NCI-H2227 (cell line): ENCODE results near the gene PHLDA2.

Source experiments
- DNase-seq: peaks from one replicate; lab custom pipeline; 2025; ENCODE audit not compliant: unreplicated experiment; lab: John Stamatoyannopoulos, UW

The PHLDA2 gene, protein sequence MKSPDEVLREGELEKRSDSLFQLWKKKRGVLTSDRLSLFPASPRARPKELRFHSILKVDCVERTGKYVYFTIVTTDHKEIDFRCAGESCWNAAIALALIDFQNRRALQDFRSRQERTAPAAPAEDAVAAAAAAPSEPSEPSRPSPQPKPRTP

DNA sequence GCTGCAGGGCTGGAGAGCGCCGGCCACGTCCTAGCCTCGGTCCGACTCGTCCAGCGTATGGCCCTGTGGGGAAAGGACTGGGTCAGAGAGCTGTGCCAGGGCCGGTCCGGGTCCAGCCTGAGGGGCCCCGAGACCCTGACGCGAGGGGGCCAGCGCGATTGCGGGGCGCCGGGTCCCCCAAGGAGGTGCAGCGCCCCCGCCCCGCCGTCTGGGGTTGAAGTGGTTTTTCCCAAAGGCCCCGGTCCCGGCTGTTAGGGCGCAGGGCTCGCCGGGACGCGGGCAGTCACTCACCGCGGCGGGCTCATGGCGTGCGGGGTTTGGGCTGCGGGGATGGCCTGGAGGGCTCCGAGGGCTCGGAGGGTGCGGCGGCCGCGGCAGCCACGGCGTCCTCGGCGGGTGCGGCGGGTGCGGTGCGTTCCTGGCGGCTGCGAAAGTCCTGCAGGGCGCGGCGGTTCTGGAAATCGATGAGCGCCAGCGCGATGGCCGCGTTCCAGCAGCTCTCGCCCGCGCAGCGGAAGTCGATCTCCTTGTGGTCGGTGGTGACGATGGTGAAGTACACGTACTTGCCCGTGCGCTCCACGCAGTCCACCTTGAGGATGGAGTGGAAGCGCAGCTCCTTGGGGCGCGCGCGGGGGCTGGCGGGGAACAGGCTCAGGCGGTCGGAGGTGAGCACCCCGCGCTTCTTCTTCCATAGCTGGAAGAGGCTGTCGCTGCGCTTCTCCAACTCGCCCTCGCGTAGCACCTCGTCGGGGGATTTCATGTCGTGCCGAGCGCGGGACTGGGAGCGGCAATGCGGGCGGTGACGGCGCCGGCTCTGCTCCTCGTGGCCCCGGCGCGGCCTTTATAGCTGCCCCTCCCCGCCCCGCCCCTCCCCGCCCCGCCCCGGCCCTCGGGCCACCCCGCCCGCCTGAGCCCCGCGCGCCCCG is at the start of gene PHLDA2:
TSS of gene PHLDA2 (minus strand) at position 816 of the 926 bp plus-strand sequence. CDS start at position 760, 56 bp downstream.
- peak; percentile 65 for DNase-seq

DNA sequence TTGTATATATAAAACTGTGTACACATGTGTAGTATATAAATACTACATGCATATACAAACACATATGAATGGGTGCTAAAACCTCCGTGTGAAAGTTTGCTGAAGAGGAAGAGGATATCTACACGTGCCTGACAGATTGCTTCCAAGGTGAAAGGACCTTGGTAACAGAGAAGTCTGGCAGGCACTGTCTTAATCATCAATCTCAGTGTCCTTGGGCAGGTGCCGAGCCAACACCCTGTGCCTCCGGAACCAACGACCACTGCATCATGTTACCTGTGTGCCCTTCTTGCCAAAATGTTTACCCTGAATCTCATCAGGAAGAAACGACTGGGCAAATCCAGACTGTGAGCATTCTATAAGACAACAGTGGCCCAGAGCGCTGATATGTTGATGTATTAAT is 47.9 kb upstream of the PHLDA2 start:
- no peak for DNase-seq

DNA sequence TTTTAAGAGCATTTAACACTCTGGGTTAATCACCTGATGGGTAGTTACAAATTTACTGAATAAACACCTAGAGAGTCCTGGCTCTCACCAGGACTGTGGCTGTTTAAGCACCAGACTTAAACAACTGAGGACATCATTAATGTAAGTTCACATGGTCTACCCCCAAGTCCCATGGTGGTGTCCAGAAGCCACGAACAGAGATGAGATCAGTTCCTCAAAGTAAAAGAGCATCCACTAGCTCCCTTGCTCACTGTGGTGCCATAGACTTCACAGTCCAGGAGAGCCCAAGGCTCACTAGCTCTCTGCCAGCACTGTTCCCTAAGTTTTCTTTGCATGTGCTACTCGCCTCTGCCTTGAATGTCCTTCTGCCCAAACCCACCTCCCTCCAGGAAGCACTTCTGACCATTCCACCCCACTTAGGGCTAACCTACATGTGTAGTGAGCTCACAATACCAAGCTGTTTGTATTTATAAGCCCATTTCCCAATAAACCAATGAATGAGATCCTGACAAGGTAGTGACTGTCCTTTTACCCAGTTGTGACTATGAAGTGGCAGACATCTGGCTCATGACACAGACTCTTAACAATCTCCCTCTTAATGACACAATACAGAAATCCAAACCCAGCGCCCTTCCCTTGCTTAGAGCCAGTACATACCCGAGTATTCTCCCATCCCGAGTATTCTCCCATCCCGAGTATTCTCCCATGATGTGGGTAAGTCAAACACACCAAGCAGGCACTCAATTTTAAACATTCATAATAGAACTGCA is 47.3 kb upstream of the PHLDA2 start:
- no peak for DNase-seq

DNA sequence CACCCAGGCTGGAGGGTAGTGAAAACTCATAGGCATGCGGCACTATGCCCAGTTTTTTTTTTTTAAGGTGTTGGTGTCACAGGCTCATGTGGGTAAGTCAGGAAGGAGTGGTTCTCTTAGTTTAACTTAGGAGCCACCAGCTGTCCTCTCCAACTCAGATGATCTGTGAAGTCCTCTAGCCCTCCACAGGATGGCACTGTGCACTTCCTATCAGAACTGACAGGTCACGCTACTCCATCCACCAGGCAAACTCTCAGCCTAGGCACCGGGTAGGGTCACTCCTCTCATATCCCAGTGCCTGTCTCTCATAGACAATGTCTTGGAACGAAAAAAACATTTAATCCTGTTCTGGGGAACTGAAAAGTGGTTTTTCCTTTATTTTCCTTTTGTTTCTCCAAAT is 46.4 kb upstream of the PHLDA2 start:
- peak; percentile 43 for DNase-seq

DNA sequence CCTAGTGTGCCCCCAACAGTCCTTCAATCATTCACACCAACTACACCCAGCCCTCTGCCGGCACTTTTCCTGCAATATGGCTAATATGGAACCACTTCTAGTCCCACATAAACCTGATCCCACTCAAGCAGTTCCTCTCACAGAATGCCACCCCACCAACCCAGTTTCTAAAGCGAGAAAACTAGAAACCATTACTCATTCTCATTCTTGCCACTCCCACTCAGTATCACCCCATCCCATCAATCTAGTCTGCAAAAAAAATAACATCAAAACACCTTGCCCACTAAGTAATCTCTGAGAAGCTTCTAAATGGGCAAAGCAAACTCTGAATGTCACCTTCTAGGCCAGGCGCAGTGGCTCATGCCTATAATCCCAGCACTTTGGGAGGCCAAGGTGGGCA is 45.1 kb upstream of the PHLDA2 start:
- DNase-seq = no peak

DNA sequence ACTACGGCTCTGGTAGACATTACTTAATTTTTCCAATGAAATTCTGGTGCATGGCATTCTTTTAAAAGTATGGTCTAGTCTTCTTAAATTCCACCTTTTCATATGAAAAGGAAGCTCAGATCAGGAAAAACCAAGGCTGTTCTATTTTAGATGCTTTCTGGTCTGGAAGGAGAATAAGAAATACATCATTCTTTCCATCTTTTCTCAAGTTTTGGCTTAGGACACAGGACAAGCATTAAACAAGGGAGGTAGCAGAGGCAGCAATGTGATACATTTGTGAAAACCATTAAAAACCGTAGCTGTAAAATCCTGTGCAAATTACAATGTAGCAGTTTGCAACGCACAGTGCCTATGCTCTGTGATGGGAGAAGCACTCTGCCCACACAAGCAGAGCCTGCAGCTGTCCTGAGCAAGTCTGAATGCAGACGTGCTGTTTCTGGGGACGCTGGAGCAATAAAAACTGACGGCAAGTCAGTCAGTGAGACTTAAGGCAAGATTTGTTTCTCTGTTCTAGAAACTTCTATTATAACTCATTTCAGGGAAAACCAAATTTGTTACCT is 39.2 kb upstream of the PHLDA2 start:
- no peak for DNase-seq

DNA sequence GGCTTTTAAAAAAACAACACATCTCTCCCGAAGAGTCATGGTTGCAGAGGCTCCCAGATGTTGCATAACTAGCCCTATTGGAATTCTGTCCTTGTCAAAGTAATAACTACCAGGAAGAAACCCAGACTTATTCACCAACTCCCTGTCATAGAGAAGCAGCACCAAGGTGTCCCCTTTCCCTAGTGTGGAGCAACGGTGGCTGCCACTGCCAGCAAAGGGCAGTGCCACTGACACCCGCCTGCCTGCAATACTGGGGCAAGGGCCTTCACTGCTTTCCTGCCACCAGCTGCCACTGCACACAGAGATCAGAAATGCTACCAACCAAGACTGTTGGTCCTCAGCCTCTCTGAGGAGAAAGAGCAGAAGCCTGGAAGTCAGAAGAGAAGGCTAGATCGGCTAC is 35.6 kb upstream of the PHLDA2 start:
- DNase-seq = no peak

DNA sequence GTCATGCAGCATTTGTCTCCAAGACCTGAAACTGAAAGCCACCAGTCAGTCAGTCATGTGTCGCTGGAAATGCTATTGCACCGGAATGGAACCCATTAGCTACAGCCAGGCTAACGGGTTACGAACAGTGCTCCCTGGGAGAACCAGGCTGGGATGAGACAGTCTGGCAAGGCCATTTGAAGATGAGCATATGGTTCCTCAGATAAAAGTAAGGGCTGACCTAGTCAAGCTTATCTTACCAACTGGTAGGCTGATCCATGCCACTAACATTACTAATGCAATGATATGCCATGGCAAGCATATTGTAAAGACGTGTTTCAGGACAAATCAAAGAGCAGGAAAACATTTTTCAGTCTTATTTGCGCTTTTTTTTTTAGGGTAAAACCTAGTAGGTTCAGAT is 34.5 kb upstream of the PHLDA2 start:
- no peak for DNase-seq

DNA sequence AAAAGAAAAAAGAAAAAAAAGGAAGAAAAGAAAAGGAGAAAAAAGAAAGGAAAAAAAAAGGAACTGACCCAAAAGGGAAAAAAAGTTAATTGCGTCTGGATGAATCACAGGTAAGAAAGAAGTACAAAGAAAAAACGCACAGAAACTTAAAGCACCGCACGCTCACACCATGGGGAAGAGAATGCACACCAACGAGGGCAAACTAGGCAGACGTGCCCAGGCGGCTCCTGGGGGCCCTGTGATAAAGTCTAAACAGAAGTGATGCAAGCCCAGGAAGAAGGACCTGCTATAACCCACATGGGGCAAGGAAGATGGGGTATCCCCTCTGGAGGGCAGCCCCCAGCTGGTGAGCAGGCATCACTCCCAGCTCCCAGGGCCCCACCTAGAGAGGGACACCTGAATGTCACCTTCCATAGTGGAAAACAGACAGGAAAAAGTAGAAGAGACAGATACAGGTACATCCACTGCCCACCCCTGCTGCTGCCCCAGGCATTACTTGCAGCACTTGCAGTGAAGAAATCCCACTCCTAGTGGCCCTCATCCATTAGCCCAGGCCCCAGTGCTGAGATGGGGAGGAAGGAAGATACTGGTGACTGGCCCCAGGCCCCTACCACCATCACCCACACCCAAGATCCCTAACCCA is 34.0 kb upstream of the PHLDA2 start:
- no peak for DNase-seq

DNA sequence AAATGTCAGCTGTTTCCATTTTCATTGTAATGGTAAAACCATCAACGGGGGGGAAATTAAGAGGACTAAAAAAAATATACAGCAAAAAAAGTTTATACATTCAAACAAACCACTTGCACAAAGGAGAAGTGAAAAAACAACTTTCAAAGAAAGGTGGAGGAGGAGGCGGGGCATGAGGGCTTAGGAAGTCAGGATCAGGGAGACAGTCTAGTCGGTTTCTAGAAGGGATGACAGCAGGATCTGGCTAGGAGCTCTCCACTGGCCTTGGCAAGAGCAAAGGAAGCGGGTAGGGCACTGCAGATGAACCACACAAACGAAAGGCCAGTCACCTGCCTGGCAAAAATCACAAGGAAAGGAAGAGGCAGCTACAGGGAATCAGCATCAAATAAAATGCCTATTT is 31.9 kb upstream of the PHLDA2 start:
- DNase-seq = no peak

DNA sequence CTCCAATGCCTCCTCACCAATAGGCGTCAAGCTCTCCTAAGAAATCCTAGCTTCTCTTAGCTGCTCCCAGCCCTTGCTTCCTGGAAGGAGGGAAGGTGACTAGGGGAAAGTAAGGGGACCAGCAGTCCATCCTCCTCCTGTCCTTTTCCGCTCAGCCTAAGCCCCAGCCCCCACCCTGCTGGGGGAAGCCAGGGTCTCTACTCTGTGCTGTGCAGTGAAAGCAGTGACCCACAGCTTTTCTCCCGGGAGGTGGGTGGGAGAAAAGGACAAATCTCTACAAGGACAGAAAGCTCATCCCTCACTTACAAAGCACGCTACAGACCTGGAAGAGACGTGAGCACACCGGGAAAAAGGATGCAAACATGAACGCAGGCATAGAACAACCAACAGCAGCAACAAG is 30.9 kb upstream of the PHLDA2 start:
- no peak for DNase-seq

DNA sequence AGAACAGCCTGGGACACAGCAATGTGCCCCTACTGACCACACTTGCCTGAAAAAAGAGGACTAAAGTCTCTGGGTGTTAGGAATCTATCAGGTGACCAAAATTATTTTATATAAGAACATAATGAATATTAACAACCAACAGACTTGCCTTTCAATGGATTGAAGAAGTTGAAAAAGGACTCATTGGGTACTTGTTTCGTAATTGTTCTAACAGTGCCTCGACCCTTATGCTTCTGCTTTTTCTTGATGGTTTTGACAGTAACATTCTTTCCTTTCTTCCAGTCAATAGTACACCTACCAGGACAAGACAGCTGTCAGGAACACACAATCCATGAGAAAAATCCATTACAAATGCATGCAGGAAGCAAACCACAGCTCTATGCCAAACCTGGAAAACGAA is 29.0 kb upstream of the PHLDA2 start:
- DNase-seq = no peak

DNA sequence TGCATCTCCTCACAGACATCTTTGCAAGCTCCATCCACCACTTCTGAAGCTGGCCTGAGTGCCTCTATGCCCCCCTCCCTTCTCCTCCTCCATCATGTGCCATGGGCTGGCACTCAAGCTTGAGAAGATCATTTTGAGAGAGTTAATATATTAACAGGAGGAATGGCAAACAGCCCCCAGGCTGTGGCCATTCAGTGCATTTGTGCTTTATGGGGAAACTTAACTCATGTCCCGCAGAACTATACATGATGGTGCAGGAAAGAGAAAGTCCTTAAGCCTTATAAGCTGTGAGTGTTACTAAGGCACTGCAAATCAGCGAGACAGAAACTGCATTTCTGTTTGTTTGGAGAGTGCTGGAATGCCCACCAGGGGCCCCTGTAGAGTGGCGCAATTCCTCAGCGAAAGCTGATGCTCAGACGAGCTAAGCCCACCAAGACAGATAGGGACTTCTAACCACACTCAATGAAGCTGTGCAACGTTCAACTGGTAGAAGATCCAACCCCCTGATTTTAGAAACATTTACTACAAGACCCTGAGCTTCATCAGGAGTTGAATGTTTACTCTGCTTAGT is 26.8 kb upstream of the PHLDA2 start:
- DNase-seq = no peak

DNA sequence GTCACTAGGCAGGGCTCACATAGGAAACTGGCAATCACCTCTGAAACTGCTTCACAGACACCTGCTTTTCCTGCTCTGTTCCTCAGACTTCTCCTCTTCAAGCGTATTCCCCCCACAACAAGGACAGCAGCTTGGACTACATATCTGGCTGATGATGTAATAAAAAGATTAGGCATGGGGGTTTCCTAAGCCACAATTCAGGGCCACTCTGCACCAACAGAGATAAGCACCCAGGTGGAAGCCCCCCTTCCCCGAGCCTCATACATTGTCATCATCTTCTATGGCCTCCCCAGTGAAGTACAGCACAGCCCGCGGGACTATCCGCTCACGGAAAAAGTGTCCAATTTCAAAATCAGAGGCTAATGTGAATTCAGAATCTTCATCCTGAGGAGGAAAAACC is 25.0 kb upstream of the PHLDA2 start:
- DNase-seq = no peak

DNA sequence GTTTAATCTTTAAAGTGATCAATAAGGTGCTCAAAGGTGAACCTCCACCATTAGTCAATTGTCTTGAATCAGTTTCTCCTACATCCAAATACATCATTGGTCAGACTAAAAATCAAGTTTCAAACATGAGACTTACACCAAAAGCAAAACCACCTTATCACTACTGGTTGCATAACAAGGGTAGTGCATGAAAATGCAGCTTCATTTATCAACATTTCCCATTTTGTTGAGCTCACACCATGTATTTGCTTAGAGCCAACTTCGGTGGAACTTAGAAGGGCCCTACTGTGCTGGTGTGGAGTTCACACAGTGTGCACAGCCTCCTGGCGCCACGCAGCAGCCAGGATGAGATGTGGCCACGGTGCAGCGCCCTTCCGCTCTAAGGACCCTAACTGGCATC is 23.1 kb upstream of the PHLDA2 start:
- no peak for DNase-seq

DNA sequence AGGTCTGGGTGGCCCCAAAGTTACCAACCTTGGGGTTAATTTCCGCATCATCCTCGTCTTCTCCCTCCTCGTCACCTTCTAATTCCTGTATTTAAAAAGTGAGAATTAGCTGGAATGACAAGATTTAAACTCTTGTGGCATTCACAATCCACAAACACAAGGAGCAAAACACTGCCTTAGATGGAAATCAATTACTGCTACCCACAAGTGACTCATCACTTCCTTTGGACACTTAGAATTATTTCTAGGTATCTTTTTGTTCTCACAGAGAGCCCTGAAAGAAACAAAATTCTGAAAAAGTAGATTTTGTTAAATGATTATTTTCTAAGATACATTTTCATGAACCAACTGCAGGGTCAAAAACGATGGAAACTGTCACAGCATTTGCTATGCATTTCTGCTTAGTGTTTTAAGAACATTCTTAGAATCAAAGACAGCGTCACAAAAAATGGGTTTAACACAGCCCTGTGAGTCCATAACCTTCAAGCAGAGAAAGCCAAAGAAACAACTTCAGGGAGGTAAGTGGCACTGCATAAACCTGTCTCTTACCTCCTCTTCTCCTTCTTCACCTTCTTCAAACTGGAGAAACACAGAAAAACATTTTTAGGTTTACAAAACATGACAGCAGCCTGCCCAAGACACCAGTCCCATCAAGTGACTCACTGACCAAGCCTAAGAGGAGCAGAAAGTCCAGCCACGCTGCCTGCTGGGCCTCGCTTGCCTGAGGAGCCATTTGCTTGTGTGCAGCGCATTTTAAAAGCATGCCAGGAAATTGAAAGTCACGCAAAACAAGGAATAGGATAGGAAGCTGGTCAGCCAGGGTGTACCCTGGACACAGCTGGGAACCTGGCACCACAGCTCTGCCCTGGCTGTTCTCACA is 22.3 kb upstream of the PHLDA2 start:
- DNase-seq = no peak

DNA sequence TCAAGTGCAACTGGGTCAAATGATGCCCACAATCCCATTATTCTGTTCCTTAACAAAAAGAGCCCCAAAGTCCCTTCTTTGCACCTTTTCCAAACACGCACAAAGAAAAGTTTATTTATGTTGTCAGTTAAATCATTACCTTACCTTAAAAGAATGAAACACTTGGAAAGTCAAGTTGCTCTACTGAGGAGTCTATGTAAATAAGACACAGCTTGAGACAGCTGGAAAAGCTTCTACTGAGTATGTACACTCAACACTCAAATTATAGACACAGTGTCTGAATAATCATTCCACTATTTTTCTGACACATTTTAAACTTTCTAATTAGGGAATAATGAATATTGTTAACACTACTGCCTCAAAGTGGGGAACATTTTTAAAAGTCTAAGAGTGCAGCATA is 21.6 kb upstream of the PHLDA2 start:
- DNase-seq = no peak

DNA sequence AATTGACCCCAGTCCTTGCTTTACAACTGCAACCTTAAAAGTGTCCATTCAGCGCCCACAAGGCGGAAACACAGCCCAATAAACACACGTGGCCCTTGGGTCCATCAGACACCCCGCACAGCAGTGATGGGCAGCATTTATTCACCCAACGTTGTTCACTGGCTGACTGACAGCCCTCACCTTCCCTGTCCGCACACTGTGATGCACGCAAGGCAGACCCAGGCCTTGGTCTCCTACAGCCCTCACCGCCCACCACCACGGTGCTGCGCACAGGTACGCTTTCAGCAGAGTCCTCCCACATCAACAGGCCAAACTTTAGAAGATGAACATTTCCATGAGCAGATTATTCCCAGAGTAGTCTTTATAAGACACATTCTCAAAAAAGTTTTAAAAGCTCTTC is 20.7 kb upstream of the PHLDA2 start:
- no peak for DNase-seq

DNA sequence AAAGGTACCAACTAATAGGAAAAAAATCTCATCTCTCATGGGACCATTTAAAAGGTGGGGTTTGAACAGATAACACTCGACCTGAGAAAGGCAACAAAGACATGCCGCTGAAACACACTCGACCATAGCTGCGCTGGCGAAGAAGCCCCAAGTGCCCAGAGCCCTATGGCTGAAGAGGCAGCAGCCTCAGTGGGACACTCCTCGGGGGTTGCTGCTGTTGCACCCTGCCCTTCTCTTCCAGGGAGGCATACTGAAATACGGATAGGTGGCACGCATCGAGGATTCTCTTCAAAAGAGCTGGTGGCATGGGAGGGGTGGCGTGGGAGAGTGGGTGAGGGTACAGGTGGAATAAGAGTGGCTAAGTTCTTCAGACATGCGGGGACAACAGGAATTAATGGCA is 18.5 kb upstream of the PHLDA2 start:
- DNase-seq = no peak

DNA sequence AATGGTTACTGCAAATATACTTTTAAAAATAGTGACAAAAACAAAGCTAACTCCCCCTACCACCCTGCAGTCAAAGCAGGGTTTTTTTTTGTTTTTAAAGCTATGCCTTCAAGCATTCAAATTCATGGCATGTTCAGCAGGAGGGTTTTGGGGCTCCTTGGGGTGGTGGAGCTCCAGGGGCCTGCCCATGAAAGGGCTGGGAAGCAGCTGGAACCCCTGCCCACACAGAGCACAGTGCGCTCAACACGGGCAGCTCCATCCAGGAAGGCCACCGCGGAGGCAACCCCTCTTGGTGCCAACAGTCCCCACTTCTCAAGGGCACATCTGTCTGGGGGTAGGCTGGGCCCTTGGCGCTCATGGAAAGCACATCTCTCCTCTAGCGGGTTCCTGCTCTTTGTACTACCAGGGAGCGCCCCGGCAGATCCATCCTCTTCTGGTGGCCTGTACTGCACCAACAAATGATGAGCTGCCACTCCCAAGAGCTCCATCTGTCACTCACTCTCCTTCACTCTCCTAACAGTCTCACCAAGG is 16.6 kb upstream of the PHLDA2 start:
- DNase-seq = no peak
